HepG2 (cell line): ENCODE data around the gene EYA2. TPM values are rescaled to one million over a fixed set of nuclear protein-coding genes. Genes with fewer than 3 reads are reported as not detected.

Source experiments
- CEBPG ChIP-seq: IDR thresholded peaks from 2 replicates; pipeline ENCODE4 v1.6.1; 2016
- CREB1 ChIP-seq, 2 experiments: fragments of 450-650 bp in 1 of 2; IDR thresholded peaks; 2 replicates each; pipeline ENCODE4 v1.6.1; 2016 to 2017; ENCODE audit warnings: control low read depth in 1 of 2, mild to moderate bottlenecking in 1 of 2, missing compliant biosample characterization in 1 of 2, missing genetic modification characterization in 1 of 2
- ETV6 ChIP-seq: sonication (generic); formaldehyde crosslinking; conservative IDR thresholded peaks from 2 replicates; pipeline ENCODE4 v1.4.0; 2020; ENCODE audit warnings: missing genetic modification reagents
- HOXA7 ChIP-seq: sonication (generic); formaldehyde crosslinking; IDR thresholded peaks from 2 replicates; pipeline ENCODE4 v1.8.1; 2022; ENCODE audit warnings: mild to moderate bottlenecking, missing genetic modification reagents, moderate library complexity
- KDM2A ChIP-seq: sonication (generic); formaldehyde crosslinking; IDR thresholded peaks from 2 replicates; pipeline ENCODE4 v1.4.0; 2020; ENCODE audit warnings: low read depth, missing genetic modification reagents, borderline replicate concordance
- MIXL1 ChIP-seq: IDR thresholded peaks from 2 replicates; pipeline ENCODE4 v1.6.1; 2016
- NCOA1 ChIP-seq: sonication (generic); formaldehyde crosslinking; IDR thresholded peaks from 2 replicates; pipeline ENCODE4 v1.9.0; 2021; ENCODE audit warnings: missing genetic modification reagents
- NFYB ChIP-seq: sonication (generic); formaldehyde crosslinking; IDR thresholded peaks from 2 replicates; pipeline ENCODE4 v1.4.0; 2020; ENCODE audit warnings: missing genetic modification reagents
- PAF1 ChIP-seq: IDR thresholded peaks from 2 replicates; pipeline ENCODE4 v1.6.1; 2016; ENCODE audit warnings: missing genetic modification reagents, missing compliant biosample characterization
- SOX6 ChIP-seq, 2 experiments: fragments of 450-650 bp in 1 of 2; sonication (generic) in 1 of 2; formaldehyde crosslinking in 1 of 2; IDR thresholded peaks; 2 replicates each; pipeline versions ENCODE4 v1.4.0 to v1.6.1; 2017 to 2020; ENCODE audit warnings: antibody characterized with exemption in 1 of 2, mild to moderate bottlenecking in 1 of 2, missing genetic modification reagents in 1 of 2
- ZFP36L2 ChIP-seq: sonication (generic); formaldehyde crosslinking; IDR thresholded peaks from 2 replicates; pipeline ENCODE4 v1.4.0; 2020; ENCODE audit warnings: missing genetic modification reagents
- ZNF264 ChIP-seq: sonication (generic); formaldehyde crosslinking; IDR thresholded peaks from 2 replicates; pipeline ENCODE4 v1.4.0; 2020; ENCODE audit warnings: missing genetic modification reagents
- ZNF557 ChIP-seq: sonication (generic); formaldehyde crosslinking; IDR thresholded peaks from 2 replicates; pipeline ENCODE4 v1.4.0; 2020; ENCODE audit warnings: missing genetic modification reagents
- ZNF562 ChIP-seq: sonication (generic); formaldehyde crosslinking; IDR thresholded peaks from 2 replicates; pipeline ENCODE4 v1.8.0; 2022; ENCODE audit warnings: missing genetic modification reagents, borderline replicate concordance
- ZNF766 ChIP-seq: sonication (generic); formaldehyde crosslinking; IDR thresholded peaks from 2 replicates; pipeline ENCODE4 v1.5.0; 2020; ENCODE audit warnings: missing genetic modification reagents, borderline replicate concordance
- ZSCAN21 ChIP-seq: sonication (generic); formaldehyde crosslinking; IDR thresholded peaks from 2 replicates; pipeline ENCODE4 v1.8.0; 2022; ENCODE audit warnings: mild to moderate bottlenecking, missing genetic modification reagents, moderate library complexity, borderline replicate concordance
- polyA plus RNA-seq, 8 experiments: library from polyadenylated mRNA; depleted of rRNA in 3 of 8; stranded (reverse) in 7 of 8; unstranded in 1 of 8; fragments of >200 nt; fragmentation: Illumina TruSeq in 4 of 8; extraction: Trizol in 4 of 8; gene quantifications; 2 replicates each; pipeline versions ENCODE4 v1.2.1 to v1.2.3, GENCODE V29; 2011 to 2016; ENCODE audit warnings: low read depth in 4 of 8, missing spikeins in 1 of 8, mixed read lengths in 1 of 8; ENCODE audit not compliant: insufficient read depth in 1 of 8
- total RNA-seq, 5 experiments: library from RNA; depleted of rRNA; stranded (reverse); fragments of >200 nt; fragmentation: Illumina TruSeq; extraction: Trizol; gene quantifications; 2 replicates each; pipeline ENCODE4 v1.2.3, GENCODE V29; 2016; ENCODE audit warnings: low read depth in 1 of 5
- TF ChIP-seq, protein P1 (sequence below): sonication (generic); formaldehyde crosslinking; IDR thresholded peaks from 2 replicates; pipeline ENCODE4 v1.4.0; 2020; ENCODE audit warnings: missing genetic modification reagents, borderline replicate concordance
- TF ChIP-seq, protein P2 (sequence below): sonication (generic); formaldehyde crosslinking; IDR thresholded peaks from 2 replicates; pipeline ENCODE4 v1.4.0; 2020; ENCODE audit warnings: missing genetic modification reagents
- TF ChIP-seq, protein P3 (sequence below): sonication (generic); formaldehyde crosslinking; IDR thresholded peaks from 2 replicates; pipeline ENCODE4 v1.4.0; 2020; ENCODE audit warnings: missing genetic modification reagents
- TF ChIP-seq, protein P4 (sequence below): IDR thresholded peaks from 2 replicates; pipeline ENCODE4 v1.6.1; 2016
- TF ChIP-seq, protein P5 (sequence below): sonication (generic); formaldehyde crosslinking; IDR thresholded peaks from 2 replicates; pipeline ENCODE4 v1.8.0; 2022; ENCODE audit warnings: mild to moderate bottlenecking, missing genetic modification reagents, moderate library complexity

The EYA2 gene
- total and polyA plus RNA-seq, 2 of the 13 experiments (the other 11 are each of a cell fraction or from before 2014, with no cell fraction given) = not detected

DNA sequence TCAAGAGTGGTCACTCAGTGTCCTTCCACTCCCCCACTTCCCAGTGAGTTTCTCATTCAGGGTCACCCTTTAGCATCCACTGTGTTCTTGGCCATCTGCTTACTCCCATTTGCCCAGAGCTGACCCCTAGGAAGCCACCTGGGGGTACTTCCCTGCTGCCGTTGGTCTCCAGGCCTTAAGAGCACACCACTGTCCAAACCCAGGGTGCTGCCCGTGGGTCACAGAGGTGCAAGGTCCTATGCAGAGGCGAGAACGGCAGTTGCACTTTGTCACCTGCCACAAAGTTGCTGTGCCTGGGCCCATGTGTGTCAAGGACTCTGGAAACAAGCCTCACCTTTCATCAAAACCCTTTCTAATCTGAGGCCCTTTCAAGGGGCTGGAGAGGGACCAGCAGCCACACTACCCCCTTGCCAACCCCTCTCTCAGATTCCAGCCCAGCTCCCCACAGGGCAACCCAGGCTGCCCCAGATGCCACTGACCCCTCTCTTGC lies 270.8 kb downstream of the EYA2 start (continued):
- TF ChIP-seq, protein P1, sequence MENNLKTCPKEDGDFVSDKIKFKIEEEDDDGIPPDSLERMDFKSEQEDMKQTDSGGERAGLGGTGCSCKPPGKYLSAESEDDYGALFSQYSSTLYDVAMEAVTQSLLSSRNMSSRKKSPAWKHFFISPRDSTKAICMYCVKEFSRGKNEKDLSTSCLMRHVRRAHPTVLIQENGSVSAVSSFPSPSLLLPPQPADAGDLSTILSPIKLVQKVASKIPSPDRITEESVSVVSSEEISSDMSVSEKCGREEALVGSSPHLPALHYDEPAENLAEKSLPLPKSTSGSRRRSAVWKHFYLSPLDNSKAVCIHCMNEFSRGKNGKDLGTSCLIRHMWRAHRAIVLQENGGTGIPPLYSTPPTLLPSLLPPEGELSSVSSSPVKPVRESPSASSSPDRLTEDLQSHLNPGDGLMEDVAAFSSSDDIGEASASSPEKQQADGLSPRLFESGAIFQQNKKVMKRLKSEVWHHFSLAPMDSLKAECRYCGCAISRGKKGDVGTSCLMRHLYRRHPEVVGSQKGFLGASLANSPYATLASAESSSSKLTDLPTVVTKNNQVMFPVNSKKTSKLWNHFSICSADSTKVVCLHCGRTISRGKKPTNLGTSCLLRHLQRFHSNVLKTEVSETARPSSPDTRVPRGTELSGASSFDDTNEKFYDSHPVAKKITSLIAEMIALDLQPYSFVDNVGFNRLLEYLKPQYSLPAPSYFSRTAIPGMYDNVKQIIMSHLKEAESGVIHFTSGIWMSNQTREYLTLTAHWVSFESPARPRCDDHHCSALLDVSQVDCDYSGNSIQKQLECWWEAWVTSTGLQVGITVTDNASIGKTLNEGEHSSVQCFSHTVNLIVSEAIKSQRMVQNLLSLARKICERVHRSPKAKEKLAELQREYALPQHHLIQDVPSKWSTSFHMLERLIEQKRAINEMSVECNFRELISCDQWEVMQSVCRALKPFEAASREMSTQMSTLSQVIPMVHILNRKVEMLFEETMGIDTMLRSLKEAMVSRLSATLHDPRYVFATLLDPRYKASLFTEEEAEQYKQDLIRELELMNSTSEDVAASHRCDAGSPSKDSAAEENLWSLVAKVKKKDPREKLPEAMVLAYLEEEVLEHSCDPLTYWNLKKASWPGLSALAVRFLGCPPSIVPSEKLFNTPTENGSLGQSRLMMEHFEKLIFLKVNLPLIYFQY (CRISPR knock-in tag) = no peak
- TF ChIP-seq ZNF766 (CRISPR knock-in tag) = no peak
- TF ChIP-seq MIXL1 (CRISPR knock-in tag) = no peak
- TF ChIP-seq, protein P2, sequence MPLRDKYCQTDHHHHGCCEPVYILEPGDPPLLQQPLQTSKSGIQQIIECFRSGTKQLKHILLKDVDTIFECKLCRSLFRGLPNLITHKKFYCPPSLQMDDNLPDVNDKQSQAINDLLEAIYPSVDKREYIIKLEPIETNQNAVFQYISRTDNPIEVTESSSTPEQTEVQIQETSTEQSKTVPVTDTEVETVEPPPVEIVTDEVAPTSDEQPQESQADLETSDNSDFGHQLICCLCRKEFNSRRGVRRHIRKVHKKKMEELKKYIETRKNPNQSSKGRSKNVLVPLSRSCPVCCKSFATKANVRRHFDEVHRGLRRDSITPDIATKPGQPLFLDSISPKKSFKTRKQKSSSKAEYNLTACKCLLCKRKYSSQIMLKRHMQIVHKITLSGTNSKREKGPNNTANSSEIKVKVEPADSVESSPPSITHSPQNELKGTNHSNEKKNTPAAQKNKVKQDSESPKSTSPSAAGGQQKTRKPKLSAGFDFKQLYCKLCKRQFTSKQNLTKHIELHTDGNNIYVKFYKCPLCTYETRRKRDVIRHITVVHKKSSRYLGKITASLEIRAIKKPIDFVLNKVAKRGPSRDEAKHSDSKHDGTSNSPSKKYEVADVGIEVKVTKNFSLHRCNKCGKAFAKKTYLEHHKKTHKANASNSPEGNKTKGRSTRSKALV (CRISPR knock-in tag) = no peak
- no peak for TF ChIP-seq ZFP36L2 (CRISPR knock-in tag)
- no peak for TF ChIP-seq KDM2A (CRISPR knock-in tag)
- TF ChIP-seq, protein P3, sequence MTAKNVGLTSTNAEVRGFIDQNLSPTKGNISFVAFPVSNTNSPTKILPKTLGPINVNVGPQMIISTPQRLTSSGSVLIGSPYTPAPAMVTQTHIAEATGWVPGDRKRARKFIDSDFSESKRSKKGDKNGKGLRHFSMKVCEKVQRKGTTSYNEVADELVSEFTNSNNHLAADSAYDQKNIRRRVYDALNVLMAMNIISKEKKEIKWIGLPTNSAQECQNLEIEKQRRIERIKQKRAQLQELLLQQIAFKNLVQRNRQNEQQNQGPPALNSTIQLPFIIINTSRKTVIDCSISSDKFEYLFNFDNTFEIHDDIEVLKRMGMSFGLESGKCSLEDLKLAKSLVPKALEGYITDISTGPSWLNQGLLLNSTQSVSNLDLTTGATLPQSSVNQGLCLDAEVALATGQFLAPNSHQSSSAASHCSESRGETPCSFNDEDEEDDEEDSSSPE = no peak
- no peak for TF ChIP-seq NCOA1
- TF ChIP-seq ZNF557 (CRISPR knock-in tag) = no peak
- no peak for TF ChIP-seq ZNF562
- TF ChIP-seq HOXA7 (CRISPR knock-in tag) = no peak
- TF ChIP-seq SOX6 (IDR thresholded peaks at IDR 0.05) = no peak
- peak; percentile 83 for TF ChIP-seq SOX6 (CRISPR knock-in tag; IDR thresholded peaks at IDR 0.05)
- TF ChIP-seq CEBPG (CRISPR knock-in tag) = no peak
- TF ChIP-seq, protein P4, sequence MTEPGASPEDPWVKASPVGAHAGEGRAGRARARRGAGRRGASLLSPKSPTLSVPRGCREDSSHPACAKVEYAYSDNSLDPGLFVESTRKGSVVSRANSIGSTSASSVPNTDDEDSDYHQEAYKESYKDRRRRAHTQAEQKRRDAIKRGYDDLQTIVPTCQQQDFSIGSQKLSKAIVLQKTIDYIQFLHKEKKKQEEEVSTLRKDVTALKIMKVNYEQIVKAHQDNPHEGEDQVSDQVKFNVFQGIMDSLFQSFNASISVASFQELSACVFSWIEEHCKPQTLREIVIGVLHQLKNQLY (CRISPR knock-in tag) = no peak
- no peak for TF ChIP-seq ZSCAN21 (CRISPR knock-in tag)
- TF ChIP-seq NFYB = no peak
- no peak for TF ChIP-seq PAF1 (CRISPR knock-in tag)
- TF ChIP-seq ETV6 (CRISPR knock-in tag) = no peak
- TF ChIP-seq ZNF264 (CRISPR knock-in tag) = peak; percentile 74
- no peak for TF ChIP-seq CREB1 (IDR thresholded peaks at IDR 0.05)
- no peak for TF ChIP-seq CREB1 (CRISPR knock-in tag; IDR thresholded peaks at IDR 0.05)
- TF ChIP-seq, protein P5, sequence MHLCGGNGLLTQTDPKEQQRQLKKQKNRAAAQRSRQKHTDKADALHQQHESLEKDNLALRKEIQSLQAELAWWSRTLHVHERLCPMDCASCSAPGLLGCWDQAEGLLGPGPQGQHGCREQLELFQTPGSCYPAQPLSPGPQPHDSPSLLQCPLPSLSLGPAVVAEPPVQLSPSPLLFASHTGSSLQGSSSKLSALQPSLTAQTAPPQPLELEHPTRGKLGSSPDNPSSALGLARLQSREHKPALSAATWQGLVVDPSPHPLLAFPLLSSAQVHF (CRISPR knock-in tag) = no peak
